SK-N-SH treated with all-trans-retinoic acid at 6 μM for 48 hours (cell line): ENCODE measurements around the gene WNT3.

Experiments used
- ATAC-seq: fragments of 200-7000 bp; cut with Tn5 transposase; 3 replicates; pipeline ENCODE4 v1.9.1; 2020; ENCODE audit warnings: mild to moderate bottlenecking, moderate library complexity
- BACH2 ChIP-seq: fragments of 250-450 bp; sonication (Bioruptor Pico); IDR thresholded peaks from 2 replicates; pipeline ENCODE4 v1.9.0; 2021; ENCODE audit warnings: mild to moderate bottlenecking, borderline replicate concordance
- CSDC2 ChIP-seq: fragments of 250-450 bp; sonication (Bioruptor Pico); IDR thresholded peaks from 2 replicates; pipeline ENCODE4 v1.5.0; 2020; ENCODE audit warnings: mild to moderate bottlenecking, moderate library complexity
- ESRRG ChIP-seq: fragments of 250-450 bp; sonication (Bioruptor Pico); IDR thresholded peaks from 2 replicates; pipeline ENCODE4 v1.6.1; 2021; ENCODE audit warnings: mild to moderate bottlenecking
- GLIS3 ChIP-seq: fragments of 250-450 bp; sonication (Bioruptor Pico); IDR thresholded peaks from 2 replicates; pipeline ENCODE4 v1.5.0; 2020; ENCODE audit warnings: mild to moderate bottlenecking, moderate library complexity
- ISL1 ChIP-seq: fragments of 250-450 bp; sonication (Bioruptor Pico); IDR thresholded peaks from 2 replicates; pipeline ENCODE4 v2.1.2; 2022; ENCODE audit warnings: mild to moderate bottlenecking, moderate library complexity
- OSR1 ChIP-seq: fragments of 250-450 bp; sonication (Bioruptor Pico); IDR thresholded peaks from 2 replicates; pipeline ENCODE4 v1.8.0; 2022; ENCODE audit warnings: moderate library complexity, mild to moderate bottlenecking, inconsistent platforms
- PPARA ChIP-seq: fragments of 250-450 bp; sonication (Bioruptor Pico); IDR thresholded peaks from 2 replicates; pipeline ENCODE4 v1.5.0; 2020; ENCODE audit warnings: mild to moderate bottlenecking, borderline replicate concordance
- SNAI2 ChIP-seq: fragments of 250-450 bp; sonication (Bioruptor Pico); IDR thresholded peaks from 2 replicates; pipeline ENCODE4 v1.5.0; 2020; ENCODE audit warnings: mild to moderate bottlenecking, moderate library complexity
- TOX ChIP-seq: fragments of 250-450 bp; sonication (Bioruptor Pico); IDR thresholded peaks from 2 replicates; pipeline ENCODE4 v1.8.0; 2021; ENCODE audit warnings: mild to moderate bottlenecking, moderate library complexity, borderline replicate concordance
- ZFP30 ChIP-seq: fragments of 450-650 bp; formaldehyde crosslinking; IDR thresholded peaks from 2 replicates; pipeline ENCODE4 v1.5.0; 2022; ENCODE audit warnings: mild to moderate bottlenecking, moderate library complexity
- ZNF565 ChIP-seq: fragments of 450-650 bp; formaldehyde crosslinking; conservative IDR thresholded peaks from 2 replicates; pipeline ENCODE4 v1.5.0; 2020; ENCODE audit warnings: low read depth, mild to moderate bottlenecking, moderate library complexity
- ZNF70 ChIP-seq: fragments of 450-650 bp; formaldehyde crosslinking; IDR thresholded peaks from 2 replicates; pipeline ENCODE4 v1.5.0; 2020; ENCODE audit warnings: mild to moderate bottlenecking, moderate library complexity
- ZNF8 ChIP-seq: fragments of 450-650 bp; formaldehyde crosslinking; IDR thresholded peaks from 2 replicates; pipeline ENCODE4 v1.5.0; 2020; ENCODE audit warnings: mild to moderate bottlenecking, moderate library complexity
- TF ChIP-seq, protein P1 (sequence below): fragments of 250-450 bp; sonication (Bioruptor Pico); IDR thresholded peaks from 2 replicates; pipeline ENCODE4 v1.8.0; 2021; ENCODE audit warnings: low read depth, mild to moderate bottlenecking, moderate library complexity, borderline replicate concordance
- TF ChIP-seq, protein P2 (sequence below): fragments of 250-450 bp; sonication (Bioruptor Pico); IDR thresholded peaks from 2 replicates; pipeline ENCODE4 v1.5.1; 2021; ENCODE audit warnings: mild to moderate bottlenecking, moderate library complexity
- TF ChIP-seq, protein P3 (sequence below): fragments of 250-450 bp; sonication (Bioruptor Pico); IDR thresholded peaks from 2 replicates; pipeline ENCODE4 v1.8.0; 2020; ENCODE audit warnings: mild to moderate bottlenecking, moderate library complexity, borderline replicate concordance
- TF ChIP-seq, protein P4 (sequence below): fragments of 250-450 bp; sonication (Bioruptor Pico); IDR thresholded peaks from 2 replicates; pipeline ENCODE4 v1.5.0; 2020; ENCODE audit warnings: mild to moderate bottlenecking, moderate library complexity
- TF ChIP-seq, protein P5 (sequence below): fragments of 250-450 bp; sonication (Bioruptor Pico); IDR thresholded peaks from 2 replicates; pipeline ENCODE4 v1.5.1; 2020; ENCODE audit warnings: low read depth, mild to moderate bottlenecking, moderate library complexity

Gene WNT3

DNA sequence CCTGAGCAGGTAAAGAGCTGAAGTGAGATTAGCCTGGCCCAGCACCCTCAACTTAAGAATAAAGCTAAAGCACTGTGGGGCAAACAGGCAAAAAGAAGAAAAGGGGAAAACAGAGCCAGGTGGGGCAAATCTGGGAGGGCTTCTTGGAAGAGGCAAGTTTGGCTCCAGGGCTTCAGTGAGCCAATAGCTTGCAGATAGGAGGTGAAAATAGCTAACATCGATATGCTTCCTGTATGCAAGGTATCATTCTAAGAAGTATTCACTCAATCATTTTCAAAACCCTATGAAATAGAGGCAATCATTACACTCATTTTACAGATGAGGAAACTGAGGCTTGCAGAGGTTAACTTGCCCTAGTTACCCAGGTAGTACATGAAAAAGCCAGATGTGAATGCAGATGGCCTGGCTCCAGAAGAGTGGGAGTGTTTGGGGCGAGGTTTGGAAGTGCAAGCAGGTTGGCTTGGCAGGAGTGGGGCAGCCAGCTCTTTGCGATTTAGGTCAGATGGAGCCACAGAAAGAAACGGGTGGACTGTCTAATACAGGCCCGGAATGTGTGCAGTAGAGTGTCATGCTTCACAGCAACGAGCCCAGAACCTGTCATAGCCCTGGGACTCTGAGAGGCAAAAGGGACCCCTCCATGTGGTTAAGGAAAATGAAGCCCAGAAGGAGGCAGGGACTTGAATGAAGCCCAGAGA lies 5.7 kb downstream of the WNT3 start:
- ATAC-seq = peak; percentile 20; the same call in 2 of the 3 replicates
- TF ChIP-seq PPARA (CRISPR knock-in tag) (no peak), SNAI2 (no peak), ZFP30 (CRISPR knock-in tag) (no peak), ISL1 (CRISPR knock-in tag) (no peak), ZNF70 (CRISPR knock-in tag) (no peak), CSDC2 (no peak), ESRRG (no peak), BACH2 (CRISPR knock-in tag) (no peak), ZNF565 (CRISPR knock-in tag) (no peak)
- TF ChIP-seq, protein P1, sequence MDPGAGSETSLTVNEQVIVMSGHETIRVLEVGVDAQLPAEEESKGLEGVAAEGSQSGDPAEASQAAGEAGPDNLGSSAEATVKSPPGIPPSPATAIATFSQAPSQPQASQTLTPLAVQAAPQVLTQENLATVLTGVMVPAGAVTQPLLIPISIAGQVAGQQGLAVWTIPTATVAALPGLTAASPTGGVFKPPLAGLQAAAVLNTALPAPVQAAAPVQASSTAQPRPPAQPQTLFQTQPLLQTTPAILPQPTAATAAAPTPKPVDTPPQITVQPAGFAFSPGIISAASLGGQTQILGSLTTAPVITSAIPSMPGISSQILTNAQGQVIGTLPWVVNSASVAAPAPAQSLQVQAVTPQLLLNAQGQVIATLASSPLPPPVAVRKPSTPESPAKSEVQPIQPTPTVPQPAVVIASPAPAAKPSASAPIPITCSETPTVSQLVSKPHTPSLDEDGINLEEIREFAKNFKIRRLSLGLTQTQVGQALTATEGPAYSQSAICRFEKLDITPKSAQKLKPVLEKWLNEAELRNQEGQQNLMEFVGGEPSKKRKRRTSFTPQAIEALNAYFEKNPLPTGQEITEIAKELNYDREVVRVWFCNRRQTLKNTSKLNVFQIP (CRISPR knock-in tag) = no peak
- TF ChIP-seq, protein P2, sequence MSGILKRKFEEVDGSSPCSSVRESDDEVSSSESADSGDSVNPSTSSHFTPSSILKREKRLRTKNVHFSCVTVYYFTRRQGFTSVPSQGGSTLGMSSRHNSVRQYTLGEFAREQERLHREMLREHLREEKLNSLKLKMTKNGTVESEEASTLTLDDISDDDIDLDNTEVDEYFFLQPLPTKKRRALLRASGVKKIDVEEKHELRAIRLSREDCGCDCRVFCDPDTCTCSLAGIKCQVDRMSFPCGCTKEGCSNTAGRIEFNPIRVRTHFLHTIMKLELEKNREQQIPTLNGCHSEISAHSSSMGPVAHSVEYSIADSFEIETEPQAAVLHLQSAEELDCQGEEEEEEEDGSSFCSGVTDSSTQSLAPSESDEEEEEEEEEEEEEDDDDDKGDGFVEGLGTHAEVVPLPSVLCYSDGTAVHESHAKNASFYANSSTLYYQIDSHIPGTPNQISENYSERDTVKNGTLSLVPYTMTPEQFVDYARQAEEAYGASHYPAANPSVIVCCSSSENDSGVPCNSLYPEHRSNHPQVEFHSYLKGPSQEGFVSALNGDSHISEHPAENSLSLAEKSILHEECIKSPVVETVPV (CRISPR knock-in tag) = no peak

DNA sequence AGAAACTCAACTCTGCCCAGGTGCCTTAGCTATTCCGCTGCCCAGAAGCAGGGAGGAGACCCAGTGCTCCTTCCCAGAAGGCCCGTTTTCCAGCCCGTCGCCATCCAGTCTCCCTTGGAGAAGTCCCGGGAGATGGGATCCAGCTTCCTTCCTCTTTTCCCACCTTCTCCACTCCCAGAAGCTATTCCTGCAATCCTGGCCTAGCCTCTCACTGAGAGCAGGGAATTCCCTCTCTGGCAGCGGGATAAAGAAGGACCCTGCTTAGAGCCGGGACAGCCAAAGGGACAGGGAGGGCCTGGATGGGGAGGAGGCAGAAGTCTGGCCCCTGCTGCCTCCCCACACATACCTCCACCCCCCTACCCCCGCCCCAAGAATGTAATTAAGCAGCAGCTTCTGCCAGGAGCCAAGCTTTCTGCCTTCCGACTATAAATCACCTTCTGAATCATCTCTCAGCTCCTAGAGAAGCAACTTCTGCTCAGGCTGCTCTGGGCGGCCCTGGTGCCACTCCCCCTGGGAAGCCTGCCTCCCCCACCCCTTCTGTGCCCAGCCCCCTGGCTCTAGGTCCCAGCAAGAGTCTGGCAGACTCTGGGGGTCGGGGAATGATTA lies 6.4 kb downstream of the WNT3 start:
- TF ChIP-seq ISL1 (CRISPR knock-in tag) (0 out of 2 replicates have a peak, but pooled peaks have one; percentile 21), ZFP30 (CRISPR knock-in tag) (no peak), TOX (CRISPR knock-in tag) (no peak)
- TF ChIP-seq, protein P1 (CRISPR knock-in tag) = no peak
- TF ChIP-seq, protein P3, sequence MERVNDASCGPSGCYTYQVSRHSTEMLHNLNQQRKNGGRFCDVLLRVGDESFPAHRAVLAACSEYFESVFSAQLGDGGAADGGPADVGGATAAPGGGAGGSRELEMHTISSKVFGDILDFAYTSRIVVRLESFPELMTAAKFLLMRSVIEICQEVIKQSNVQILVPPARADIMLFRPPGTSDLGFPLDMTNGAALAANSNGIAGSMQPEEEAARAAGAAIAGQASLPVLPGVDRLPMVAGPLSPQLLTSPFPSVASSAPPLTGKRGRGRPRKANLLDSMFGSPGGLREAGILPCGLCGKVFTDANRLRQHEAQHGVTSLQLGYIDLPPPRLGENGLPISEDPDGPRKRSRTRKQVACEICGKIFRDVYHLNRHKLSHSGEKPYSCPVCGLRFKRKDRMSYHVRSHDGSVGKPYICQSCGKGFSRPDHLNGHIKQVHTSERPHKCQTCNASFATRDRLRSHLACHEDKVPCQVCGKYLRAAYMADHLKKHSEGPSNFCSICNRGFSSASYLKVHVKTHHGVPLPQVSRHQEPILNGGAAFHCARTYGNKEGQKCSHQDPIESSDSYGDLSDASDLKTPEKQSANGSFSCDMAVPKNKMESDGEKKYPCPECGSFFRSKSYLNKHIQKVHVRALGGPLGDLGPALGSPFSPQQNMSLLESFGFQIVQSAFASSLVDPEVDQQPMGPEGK = peak; percentile 79; the same call in 1 of the 2 replicates
- peak; percentile 85 for ATAC-seq

DNA sequence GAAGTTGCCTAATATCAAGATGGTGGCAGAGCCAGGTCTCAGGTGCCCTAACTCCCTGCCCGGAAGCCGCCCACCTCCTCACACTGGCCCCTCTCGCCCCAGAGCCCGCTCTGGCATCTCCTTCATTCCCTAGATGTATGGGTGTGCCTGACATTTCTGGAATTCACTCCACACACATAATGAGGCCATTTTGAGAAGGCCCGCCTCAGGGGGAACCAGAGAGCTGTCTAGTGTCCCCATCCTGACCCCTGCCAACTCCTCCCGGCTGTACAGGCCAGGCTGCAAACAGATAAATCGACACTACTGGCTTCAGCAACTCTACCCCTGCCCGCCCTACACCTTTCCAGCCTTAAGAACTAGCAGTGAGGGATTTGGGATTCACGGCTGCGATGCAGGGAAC lies 7.7 kb downstream of the WNT3 start:
- no peak for ATAC-seq
- TF ChIP-seq TOX (CRISPR knock-in tag) = no peak
- TF ChIP-seq OSR1 (CRISPR knock-in tag) = no peak
- TF ChIP-seq CSDC2 = no peak
- TF ChIP-seq ZFP30 (CRISPR knock-in tag) = no peak
- no peak for TF ChIP-seq GLIS3 (CRISPR knock-in tag)
- no peak for TF ChIP-seq ZNF8 (CRISPR knock-in tag)
- no peak for TF ChIP-seq PPARA (CRISPR knock-in tag)
- no peak for TF ChIP-seq ISL1 (CRISPR knock-in tag)
- TF ChIP-seq, protein P2 (CRISPR knock-in tag) = no peak
- TF ChIP-seq, protein P4, sequence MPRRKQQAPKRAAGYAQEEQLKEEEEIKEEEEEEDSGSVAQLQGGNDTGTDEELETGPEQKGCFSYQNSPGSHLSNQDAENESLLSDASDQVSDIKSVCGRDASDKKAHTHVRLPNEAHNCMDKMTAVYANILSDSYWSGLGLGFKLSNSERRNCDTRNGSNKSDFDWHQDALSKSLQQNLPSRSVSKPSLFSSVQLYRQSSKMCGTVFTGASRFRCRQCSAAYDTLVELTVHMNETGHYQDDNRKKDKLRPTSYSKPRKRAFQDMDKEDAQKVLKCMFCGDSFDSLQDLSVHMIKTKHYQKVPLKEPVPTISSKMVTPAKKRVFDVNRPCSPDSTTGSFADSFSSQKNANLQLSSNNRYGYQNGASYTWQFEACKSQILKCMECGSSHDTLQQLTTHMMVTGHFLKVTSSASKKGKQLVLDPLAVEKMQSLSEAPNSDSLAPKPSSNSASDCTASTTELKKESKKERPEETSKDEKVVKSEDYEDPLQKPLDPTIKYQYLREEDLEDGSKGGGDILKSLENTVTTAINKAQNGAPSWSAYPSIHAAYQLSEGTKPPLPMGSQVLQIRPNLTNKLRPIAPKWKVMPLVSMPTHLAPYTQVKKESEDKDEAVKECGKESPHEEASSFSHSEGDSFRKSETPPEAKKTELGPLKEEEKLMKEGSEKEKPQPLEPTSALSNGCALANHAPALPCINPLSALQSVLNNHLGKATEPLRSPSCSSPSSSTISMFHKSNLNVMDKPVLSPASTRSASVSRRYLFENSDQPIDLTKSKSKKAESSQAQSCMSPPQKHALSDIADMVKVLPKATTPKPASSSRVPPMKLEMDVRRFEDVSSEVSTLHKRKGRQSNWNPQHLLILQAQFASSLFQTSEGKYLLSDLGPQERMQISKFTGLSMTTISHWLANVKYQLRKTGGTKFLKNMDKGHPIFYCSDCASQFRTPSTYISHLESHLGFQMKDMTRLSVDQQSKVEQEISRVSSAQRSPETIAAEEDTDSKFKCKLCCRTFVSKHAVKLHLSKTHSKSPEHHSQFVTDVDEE (CRISPR knock-in tag) = no peak
- TF ChIP-seq, protein P5, sequence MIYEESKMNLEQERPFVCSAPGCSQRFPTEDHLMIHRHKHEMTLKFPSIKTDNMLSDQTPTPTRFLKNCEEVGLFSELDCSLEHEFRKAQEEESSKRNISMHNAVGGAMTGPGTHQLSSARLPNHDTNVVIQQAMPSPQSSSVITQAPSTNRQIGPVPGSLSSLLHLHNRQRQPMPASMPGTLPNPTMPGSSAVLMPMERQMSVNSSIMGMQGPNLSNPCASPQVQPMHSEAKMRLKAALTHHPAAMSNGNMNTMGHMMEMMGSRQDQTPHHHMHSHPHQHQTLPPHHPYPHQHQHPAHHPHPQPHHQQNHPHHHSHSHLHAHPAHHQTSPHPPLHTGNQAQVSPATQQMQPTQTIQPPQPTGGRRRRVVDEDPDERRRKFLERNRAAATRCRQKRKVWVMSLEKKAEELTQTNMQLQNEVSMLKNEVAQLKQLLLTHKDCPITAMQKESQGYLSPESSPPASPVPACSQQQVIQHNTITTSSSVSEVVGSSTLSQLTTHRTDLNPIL (CRISPR knock-in tag) = no peak
